ENCODE results near the gene EMC1.
A peak's percentile ranks its signal among the peaks of the same experiment; 100 is the strongest.
"Not testable (repeated sequence)": the region's sequence is repeated elsewhere in the genome, so short reads cannot be mapped to it uniquely, and the experiment has no call there.

Gene EMC1

DNA sequence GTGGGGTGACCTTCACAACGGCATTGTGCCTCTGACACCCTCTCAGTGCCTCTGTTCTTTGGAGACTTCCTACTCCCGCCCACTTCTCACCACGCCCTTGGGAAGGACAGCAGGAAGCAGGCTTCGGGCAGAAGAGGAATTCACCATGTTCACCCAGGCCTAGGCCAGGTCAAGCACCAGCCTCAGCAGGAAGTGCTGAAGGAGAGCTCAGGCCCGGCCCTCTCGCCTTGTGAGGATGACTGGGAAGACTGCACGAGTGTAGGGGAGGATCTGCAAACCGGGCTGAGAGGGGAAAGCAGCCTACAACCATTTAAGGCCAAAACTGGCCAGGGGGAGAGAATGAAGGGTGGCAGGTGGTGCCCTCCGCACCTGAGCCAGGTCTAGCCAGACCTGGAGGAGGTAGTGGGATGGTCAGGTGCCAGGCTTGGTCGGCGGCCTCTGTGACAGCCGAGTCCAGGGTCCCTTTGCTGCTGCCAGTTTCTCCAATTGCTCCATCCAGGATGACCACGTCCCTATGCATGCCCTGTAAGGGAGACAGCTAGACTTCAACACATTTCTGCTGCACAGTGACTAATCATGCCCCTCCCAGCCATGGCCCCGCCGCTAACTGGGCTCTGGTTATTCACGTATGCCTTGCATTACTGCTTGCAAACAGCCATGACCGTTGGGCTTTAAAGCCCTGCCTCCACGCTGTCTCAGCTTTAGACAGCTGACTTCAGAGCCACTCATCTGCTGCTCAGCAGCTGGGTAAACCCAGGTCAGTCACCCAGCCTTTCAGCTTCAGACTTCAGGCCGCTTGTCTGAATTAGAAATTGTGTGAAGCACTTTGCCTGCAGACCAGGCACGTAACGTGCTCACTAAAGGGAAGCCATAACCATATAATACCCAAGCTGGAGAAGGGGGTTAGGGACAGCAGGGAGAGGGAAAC lies 9.2 kb upstream of the EMC1 start:
- no peak for DNase-seq

DNA sequence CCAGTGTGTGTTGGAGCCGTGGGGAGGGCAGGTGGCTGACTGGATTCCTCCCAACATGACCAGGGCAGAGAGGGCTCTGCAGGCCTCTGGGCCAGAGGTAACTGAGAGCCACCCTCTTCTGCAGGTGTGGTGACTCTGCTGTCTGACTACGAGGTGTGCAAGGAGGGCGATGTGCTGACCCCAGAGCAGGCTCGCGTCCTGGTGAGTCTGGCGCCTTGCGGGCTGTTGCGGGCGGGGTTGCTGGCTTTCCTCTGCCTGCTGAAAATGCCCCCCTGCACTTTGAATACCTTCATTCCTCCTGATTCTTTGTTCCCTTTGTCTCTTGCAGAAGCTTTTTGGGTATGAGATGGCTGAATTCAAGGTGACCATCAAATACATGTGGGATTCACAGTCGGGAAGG lies 7.0 kb upstream of the EMC1 start:
- no peak for DNase-seq

DNA sequence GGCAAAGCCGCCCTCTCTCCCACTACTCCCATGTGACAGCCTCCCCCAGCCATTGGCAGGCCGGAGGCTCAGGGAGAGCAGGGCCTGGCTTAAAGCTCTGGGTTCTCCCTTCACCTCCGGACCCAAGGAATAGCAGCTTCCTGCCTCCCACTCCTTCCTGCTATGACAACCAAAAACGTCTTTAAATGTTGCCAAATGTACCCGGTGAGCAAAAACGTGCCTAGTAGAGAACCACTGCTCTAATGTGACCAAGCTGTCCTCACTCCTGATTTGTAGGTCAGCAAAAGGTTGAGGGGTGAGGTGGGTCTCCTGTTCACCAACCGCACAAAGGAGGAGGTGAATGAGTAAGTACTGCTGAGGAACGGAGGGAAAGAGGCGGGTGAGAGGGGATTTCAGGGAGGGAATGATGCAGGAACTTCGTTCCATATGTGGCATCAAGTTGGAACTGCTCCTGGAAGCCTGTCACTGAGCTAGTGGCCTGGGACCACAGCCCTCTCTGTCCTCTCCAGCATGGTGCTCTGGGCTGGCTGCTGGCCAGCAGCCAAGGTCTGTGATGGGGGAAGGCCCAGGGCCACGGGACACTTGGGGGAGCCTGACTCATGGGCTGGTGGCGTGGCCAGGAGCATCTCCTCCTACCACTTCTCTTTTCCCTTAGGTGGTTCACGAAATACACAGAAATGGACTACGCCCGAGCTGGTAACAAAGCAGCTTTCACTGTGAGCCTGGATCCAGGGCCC lies 6.0 kb upstream of the EMC1 start:
- DNase-seq = no peak

DNA sequence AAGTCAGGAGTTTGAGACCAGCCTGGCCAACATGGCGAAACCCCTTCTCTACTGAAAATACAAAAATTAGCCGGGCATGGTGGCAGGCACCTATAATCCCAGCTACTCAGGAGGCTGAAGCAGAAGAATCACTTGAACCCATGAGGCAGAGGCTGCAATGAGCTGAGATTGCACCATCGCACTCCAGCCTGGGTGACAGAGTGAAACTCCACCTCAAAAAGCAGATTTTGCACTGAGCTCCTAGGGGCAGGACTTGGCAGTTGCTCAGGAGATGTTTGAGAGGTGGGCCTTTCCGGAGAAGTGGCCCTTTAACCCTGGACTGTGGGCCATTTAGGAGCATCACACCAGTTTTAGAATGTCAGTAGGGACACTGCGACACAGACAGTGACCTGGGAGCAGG lies 5.0 kb upstream of the EMC1 start:
- DNase-seq = not testable (repeated sequence)

DNA sequence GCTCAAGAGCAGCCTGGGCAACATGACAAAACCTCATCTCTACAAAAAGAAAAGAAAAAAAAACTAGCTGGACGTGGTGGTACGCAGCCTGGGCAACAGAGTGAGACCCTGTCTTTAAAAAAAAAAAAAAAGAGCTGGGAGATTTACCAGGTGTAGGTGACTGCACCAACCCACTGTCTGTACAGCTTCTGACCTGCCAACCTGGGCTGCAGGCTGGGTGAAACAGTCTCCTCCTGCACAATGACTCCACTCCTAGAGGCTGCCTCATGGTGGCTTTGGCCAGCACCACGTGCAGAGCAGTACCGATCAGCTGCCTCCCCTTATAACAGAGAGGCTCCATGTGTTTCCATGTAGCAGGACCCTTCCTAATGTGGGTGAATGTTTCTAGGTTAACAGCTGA lies 4.0 kb upstream of the EMC1 start:
- DNase-seq = no peak

DNA sequence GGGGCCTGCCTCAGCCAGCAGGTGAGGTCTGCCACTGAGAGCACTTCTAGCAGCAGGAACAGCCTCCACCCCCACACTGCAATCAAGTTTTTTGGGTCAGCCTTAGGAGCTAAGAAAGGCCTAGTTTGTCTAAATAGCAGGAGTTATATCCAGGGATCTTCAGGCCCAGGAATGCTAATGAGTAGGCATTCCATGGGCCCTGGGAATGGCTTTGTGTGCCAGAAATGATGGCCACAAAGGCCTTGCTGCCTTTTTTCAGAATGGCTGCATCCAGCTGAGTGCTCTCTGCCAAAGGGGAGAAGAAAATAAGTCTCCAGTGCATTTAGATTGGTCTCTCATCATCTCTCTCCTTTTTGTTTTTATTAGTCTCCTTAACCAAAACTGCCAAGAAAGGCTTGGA lies 3.1 kb upstream of the EMC1 start:
- no peak for DNase-seq

DNA sequence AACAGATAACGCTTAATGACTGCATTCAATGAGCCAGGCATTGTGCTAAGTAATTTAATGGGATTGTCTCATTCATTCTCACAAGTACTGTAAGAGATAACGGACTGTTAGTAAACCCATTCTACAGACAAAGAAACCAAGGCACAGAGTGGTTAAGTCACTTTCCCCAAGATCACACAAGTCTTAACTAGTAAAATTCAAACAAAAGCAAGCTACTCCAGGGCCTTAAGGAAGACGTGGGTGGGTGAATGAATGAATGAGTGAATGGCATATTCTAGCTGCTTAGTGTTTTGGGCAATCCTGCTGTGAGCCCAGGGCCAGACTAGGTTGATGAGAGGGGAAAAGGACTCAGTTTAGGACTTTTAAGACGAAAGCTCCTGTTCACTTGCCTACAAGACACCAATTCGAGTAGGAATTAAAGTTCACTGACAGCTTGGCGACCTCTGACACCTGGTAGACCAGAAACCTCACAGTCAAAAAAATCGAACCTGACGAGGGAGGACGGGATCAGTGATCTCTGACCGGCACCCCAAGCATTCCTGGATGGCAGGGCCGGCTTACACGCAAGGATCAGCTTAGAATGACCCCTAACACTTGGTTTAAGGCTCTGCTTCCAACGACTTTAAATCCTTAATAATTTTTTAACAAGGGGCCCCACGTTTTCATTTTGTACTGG lies 557 bp downstream of the EMC1 start:
- DNase-seq = no peak

DNA sequence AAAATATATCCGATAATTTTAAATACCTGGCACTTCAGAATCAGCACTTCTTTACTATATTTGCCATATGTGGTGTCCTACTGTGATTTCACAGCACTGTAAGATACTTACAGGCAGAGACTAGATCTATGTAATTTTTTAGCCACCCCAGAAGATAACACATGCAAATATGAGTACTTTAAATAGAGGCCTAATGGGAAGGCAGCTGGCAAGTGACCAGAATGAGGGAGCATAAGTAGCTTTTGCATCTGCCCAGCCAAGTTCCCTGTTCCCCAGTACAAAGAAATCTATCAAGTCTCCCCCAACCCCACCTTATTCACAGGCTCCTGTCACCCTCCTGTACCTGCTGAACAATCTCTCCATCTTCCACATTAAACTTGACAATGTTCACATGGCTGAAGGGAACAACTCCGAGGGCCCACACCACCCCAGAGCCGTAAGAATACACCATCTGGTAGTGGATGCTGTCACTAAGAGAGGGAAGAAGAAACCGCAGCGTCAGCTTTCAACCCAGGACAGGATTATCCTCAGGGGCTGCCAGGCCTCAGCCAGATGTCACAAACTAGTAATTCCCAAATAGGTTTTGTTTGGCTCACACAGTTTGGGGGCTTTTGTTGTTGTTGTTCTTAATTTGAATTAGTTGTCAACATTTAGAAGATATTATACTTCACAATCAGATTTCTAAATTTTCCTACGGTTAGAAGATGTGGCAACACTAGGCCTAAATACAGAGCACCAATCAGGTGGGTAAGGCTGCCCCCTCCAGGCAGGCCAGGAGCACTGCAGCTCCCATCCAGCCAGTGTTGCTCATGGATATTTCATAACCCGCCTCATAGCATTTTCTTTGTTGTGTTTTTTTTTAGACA lies 10.4 kb downstream of the EMC1 start:
- peak; percentile 74 for DNase-seq

DNA sequence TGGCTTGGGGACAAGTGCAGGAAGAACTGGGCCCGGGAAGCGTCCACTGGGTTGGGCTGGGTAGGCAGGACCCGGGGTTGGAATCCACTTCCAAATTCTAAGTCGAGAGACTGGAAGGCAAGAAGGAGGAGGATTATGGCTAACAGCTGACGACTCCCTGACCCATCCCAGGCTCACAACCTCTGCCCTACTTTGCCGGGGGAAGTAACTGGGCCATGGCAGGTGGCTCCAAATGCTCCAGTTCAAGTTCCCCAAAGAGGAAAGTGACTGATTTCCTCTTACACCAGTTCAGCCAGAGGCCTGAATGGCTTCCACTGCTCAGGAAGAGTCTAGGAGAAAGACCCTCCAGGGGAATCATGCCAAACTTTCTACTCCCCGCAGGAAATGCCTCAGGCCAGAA lies 11.4 kb downstream of the EMC1 start:
- DNase-seq = no peak

DNA sequence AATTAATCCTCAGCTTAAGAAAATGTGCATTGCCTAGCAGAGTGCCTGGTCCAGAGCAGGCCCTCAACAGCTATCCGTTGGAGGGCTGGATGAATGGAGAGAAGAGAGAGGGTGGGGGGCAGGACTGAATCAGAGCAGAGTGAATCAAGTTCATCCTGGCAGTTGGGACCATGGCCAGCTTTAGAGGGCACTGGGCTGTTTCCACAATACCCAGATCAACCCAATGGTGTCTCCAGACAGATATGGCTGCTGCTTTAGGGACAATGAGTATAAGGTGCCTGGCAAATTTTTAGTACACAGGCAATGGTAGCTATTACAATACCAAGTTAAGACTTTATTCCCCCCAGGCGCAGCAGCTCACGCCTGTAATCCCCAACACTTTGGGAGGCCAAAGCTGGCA lies 17.1 kb downstream of the EMC1 start:
- no peak for DNase-seq

DNA sequence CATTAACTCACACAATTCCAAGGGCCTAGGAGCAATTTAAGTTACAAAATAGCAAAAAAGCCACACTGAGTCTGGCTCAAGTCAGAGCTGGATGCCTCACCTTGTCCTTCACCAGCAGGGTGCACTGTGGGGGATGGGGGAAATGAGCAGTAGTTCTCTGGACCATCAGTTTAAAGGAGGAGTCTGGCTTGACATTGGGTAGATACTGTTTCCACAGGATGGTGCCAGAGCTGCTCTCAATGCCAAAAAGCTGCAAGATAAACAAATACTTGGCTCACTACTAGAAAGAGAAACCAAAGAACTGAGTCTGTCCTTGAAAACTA lies 18.8 kb downstream of the EMC1 start:
- no peak for DNase-seq

DNA sequence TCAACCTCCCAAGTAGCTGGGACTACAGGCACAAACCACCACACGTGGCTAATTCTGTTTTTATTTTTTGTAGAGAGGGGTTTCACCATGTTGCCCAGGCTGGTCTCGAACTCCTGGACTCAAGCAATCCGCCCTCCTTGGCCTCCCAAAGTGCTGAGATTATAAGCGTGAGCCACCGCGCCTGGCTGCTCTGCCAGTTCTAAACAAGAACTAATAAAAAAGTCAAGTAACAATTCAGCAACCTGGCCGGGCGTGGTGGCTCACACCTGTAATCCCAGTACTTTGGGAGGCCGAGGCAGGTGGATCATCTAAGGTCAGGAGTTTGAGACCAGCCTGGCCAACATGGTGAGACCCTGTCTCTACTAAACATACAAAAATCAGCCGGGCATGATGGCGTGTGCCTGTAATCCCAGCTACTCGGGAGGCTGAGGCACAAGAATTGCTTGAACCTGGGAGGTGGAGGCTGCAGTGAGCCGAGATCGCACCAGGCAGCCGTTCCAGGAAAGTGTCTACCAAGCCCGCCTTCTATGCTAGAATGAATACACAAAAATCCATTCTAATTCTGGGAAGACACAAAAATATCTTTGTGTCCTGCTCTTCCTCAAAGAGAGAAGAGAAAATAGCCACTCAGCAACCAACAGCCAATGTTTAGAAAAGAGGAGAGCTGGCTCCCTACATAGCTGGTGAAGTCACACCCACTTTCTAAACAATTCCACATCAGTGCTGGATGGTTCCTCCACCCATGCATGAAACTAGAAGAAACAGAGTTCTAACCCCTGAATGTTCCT lies 19.4 kb downstream of the EMC1 start:
- not testable (repeated sequence) for DNase-seq

DNA sequence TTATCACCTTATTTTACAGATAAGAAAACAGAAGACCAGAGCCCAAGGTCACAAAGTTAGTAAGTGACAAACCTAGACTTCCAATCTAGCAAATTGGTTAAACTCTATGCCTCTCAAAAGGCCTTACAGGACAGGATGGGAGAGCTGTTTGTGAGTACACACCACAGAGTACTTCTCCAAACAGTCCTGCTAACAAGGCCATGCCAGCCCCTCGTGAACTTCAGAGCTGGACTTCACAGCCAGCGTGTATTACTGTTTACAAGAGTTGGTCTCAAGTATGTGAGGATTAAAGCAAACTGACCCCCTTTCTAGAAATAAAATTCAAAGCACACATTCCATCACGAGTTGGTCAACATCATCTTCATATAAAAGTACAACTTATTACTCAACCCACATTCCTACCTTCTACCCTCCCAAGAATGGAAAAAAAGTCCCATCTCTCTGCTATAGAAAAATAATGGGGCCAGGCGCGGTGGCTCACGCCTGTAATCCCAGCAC lies 21.4 kb downstream of the EMC1 start:
- DNase-seq = no peak

DNA sequence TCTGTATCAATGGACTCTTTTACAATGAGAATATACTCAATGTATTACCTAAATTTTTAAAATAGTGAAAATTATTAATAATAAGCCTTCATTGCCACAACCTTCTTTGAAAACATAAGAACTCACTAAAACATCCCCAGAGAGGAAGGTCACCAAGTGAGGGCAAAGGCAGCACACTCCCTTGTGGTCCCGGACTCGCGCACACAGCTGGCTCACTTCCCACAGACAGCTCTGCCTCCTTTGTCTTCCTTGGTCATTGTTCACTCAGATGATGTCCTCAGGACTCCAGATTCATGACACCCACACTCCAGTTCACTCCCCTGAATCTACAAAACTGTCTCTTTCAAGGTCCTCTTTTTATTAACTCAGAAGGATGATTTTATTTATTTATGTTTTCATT lies 22.1 kb downstream of the EMC1 start:
- DNase-seq = no peak

DNA sequence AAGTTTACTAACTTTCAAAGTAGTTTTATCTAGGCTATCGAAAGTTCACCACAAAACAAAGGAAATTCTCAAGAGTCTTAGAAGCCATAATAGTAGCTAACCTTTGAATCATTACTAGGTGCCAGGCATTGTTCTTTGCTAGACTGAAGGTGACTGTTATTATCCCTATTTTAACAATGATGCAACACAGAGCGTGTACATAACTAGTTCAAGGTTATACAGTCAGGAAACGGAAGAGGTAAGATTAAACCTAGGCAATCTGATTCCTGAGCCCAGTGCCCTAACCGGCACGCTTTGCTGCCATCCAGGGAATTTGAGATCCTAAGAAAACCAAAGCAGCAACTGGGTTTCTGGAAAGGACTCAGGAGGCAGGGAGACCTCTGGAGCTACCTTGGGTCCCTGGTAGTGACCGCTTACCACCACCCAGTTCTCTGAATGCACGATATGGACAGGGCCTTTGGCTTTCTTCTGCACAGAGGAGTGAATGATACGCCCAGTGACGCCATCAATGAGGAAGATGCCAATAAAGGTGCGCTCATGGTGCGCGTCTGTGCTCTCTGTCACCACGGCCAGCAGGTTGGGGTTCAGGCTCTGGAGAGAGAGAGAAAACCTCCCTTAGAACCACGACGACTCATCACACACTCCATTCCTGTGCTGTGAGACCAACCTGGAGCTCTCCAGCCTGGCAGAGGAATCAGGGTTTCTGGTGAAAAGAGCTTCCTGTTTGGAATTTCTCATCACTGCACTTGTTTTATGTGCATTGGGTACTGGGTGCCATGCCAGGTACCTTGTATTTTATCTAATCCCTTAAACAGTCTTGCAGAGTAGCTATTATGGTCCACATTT lies 28.1 kb downstream of the EMC1 start:
- DNase-seq = no peak

DNA sequence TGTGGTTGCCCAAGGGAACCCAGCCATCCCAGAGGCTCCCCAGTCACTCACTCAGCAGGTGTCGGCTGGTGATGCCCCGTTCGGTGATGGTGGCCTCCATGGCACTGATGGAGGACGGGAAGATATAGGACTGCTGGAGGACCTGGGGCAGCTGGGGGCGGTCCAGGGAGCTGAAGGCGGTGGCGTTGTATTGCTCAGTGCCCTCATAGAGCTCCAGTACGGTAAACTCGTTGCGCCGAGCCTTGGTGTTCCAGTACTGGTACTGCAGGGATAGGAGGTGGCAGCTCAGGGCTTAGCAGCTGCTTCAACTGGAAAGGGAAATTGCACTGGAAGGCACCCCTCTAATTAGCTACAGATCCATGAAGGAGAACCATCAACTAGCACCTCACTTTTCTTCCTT lies 28.8 kb downstream of the EMC1 start:
- no peak for DNase-seq

DNA sequence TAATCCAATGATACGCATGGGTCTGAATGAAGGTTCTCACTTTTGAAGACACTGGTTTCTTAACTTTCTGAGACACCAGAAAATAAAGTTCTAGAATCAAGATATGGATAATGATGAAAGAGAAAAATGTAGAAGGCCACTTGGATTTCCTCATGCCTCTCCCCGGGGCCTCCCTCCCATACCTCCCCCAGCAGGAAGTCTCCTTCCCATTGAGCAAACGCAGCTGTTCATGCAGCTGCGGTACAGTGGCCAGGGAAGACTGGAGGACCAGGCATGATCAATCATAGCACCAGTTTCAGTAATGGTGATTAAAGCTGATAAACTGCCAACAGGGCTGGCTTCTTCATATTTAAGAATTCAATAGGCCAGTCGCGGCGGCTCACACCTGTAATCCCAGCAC lies 30.3 kb downstream of the EMC1 start:
- DNase-seq = no peak

DNA sequence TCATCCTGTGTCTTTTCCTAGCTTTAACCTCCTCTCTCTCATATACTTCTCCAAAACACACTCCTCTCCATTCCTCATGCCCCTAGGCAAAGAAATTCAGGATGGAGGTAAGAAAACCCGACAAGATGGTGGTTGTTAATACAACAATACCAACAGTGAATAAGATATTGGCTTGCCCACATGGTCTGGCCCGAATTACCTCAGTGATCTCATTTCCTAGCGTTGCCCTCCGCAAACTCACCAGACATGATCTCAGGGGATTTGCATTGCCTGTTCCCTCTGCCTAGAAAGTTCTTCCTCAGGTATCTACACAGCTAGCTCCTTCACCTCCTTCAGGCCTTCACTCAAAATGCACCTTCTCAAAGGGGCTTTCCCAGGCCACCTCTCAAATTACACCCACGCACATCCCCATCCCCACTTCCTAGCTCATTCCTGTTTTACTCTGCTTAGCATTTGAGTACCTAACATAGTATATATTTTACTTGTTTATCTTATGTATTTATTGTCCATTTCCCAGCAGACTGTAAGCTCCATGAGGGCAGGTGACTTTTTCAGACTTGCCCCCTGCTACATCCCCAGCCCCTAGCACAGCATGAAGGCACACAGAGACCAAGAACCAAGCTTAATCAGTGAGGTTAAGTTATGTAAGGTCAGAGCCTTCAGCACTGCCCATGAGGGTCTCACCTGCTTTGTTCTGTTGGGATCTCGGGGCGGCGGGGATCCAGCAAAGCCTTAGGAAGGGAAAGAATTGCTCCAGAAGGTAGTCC lies 31.1 kb downstream of the EMC1 start:
- DNase-seq = no peak

DNA sequence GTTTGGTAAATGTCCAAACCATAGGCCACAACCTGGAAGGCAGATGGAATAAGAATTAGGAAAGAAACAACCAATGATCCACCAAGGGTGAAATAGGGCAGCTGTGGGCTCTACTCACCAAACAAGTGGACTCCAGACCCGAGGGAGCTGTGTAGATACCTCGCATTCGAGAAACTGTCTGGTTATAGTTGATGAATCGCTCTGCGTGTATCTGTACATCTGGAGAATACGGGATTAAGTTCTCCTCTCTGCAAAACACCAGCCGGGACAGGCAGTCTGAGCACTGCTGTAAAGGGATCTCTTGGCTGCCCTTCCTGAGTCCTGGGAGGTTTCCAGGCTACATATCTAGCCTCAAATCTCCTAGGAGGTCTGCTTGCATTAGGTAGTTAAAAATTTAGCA lies 31.9 kb downstream of the EMC1 start:
- no peak for DNase-seq

DNA sequence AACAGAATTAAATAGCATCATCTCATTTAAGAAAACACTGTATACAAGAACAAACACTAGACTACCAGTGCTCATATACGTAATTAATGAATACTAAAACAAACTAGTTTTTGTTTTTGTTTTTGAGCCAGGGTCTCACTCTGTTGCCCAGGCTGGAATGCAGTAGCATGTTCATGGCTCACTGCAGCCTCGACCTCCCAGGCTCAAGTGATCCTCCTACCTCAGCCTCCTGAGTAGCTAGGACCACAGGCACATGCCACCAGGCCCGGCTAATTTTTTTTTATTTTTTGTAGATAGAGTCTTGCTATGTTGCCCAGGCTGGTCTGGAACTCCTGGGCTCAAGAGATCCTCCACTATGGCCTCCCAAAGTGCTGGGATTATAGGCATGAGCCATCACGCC lies 34.7 kb downstream of the EMC1 start:
- DNase-seq = not testable (repeated sequence)
